NCI-H2196 (cell line): ENCODE results near the gene TSEN2.
"Not testable (repeated sequence)": the region's sequence is repeated elsewhere in the genome, so short reads cannot be mapped to it uniquely, and the experiment has no call there.

Experiments
- DNase-seq: peaks from one replicate; lab custom pipeline; 2025; ENCODE audit not compliant: unreplicated experiment; lab: John Stamatoyannopoulos, UW

TSEN2 gene

GRCh38 chr3:12471241-12471640, 13.0 kb upstream of the TSEN2 start:
- no peak for DNase-seq

GRCh38 chr3:12472000-12472610, 12.2 kb upstream of the TSEN2 start:
- DNase-seq, result no peak

- DNase-seq, result no peak
Measured at GRCh38 chr3:12472796-12473195, 11.5 kb upstream of the TSEN2 start.

- no peak for DNase-seq
Measured at GRCh38 chr3:12473511-12473910, 10.8 kb upstream of the TSEN2 start.

GRCh38 chr3:12476238-12476897, 7.9 kb upstream of the TSEN2 start:
- DNase-seq, result no peak

GRCh38 chr3:12477256-12477655, 7.0 kb upstream of the TSEN2 start:
- no peak for DNase-seq

- no peak for DNase-seq
Measured at GRCh38 chr3:12478326-12478725, 6.0 kb upstream of the TSEN2 start.

GRCh38 chr3:12479198-12479597, 5.1 kb upstream of the TSEN2 start:
- DNase-seq, result not testable (repeated sequence)

- DNase-seq, result peak; percentile 10
Measured at GRCh38 chr3:12479919-12480427, 4.3 kb upstream of the TSEN2 start.

- DNase-seq, result no peak
Measured at GRCh38 chr3:12483410-12483809, 870 bp upstream of the TSEN2 start.

- no peak for DNase-seq
Measured at GRCh38 chr3:12483872-12484197, 445 bp upstream of the TSEN2 start.

- no peak for DNase-seq
Measured at GRCh38 chr3:12484983-12485327, 675 bp downstream of the TSEN2 start.

- DNase-seq, result no peak
Measured at GRCh38 chr3:12486001-12486400, 1.7 kb downstream of the TSEN2 start.

- no peak for DNase-seq
Measured at GRCh38 chr3:12486916-12487315, 2.6 kb downstream of the TSEN2 start.

GRCh38 chr3:12487336-12487735, 3.1 kb downstream of the TSEN2 start:
- DNase-seq, result no peak

- DNase-seq, result no peak
Measured at GRCh38 chr3:12487786-12488185, 3.5 kb downstream of the TSEN2 start.

- DNase-seq, result no peak
Measured at GRCh38 chr3:12489368-12489767, 5.1 kb downstream of the TSEN2 start.

GRCh38 chr3:12489832-12490231, 5.6 kb downstream of the TSEN2 start:
- no peak for DNase-seq

- DNase-seq, result no peak
Measured at GRCh38 chr3:12490547-12490946, 6.3 kb downstream of the TSEN2 start.

GRCh38 chr3:12495749-12496452, 11.6 kb downstream of the TSEN2 start:
- no peak for DNase-seq

- no peak for DNase-seq
Measured at GRCh38 chr3:12496453-12496761, 12.1 kb downstream of the TSEN2 start.

- DNase-seq, result no peak
Measured at GRCh38 chr3:12499474-12499873, 15.2 kb downstream of the TSEN2 start.
